Subcutaneous abdominal adipose tissue (tissue), 5 donors: ENCODE results near the gene NPDC1.

Experiments used
- H3K27ac ChIP-seq: one replicate; pipeline ENCODE4 v1.7.0; 2013; ENCODE audit warnings: low read depth, mild to moderate bottlenecking, inconsistent platforms, low read length, moderate library complexity
- H3K27me3 ChIP-seq, 5 donors: one replicate each; pipeline ENCODE4 v1.7.0; 2013; ENCODE audit warnings: low read length in 5 of 5, inconsistent platforms in 1 of 5; ENCODE audit not compliant: control insufficient read depth in 5 of 5, insufficient read depth in 4 of 5
- H3K36me3 ChIP-seq, 5 donors: one replicate each; pipeline ENCODE4 v1.7.0; 2013; ENCODE audit warnings: low read length in 5 of 5; ENCODE audit not compliant: control insufficient read depth in 5 of 5, insufficient read depth in 5 of 5
- H3K4me1 ChIP-seq, 5 donors: one replicate each; pipeline ENCODE4 v1.7.0; 2013; ENCODE audit warnings: low read length in 5 of 5, mild to moderate bottlenecking in 3 of 5, moderate library complexity in 1 of 5; ENCODE audit not compliant: control insufficient read depth in 5 of 5, insufficient read depth in 5 of 5
- H3K4me3 ChIP-seq, 5 donors: one replicate each; pipeline ENCODE4 v1.7.0; 2013; ENCODE audit warnings: low read length in 5 of 5, low read depth in 1 of 5
- H3K9ac ChIP-seq, 5 donors: one replicate each; pipeline ENCODE4 v1.7.0; 2013; ENCODE audit warnings: low read length in 5 of 5, mild to moderate bottlenecking in 4 of 5, moderate library complexity in 3 of 5
- H3K9me3 ChIP-seq, 5 donors: one replicate each; pipeline ENCODE4 v1.7.0; 2013; ENCODE audit warnings: low read length in 5 of 5; ENCODE audit not compliant: control insufficient read depth in 5 of 5
- donor health status: healthy.
- donor health status: healthy.
- donor health status: healthy.
- donor health status: healthy.
- donor health status: healthy.

NPDC1 gene

GRCh38 chr9:137049544-137050449, 3.8 kb upstream of the NPDC1 start:
- peaks cover 56 to 78% (median 66%) of the 10 kb centered on the region in 5 donors for H3K27me3 ChIP-seq
- no peak overlapping the region for H3K9ac ChIP-seq
- H3K27ac ChIP-seq: no peak overlapping the region
- no peaks in the 10 kb centered on the region for H3K9me3 ChIP-seq
- H3K4me3 ChIP-seq: no peak overlapping the region
- H3K36me3 ChIP-seq: no peaks in the 10 kb centered on the region
- H3K4me1 ChIP-seq: peaks cover 3 to 40% (median 29%) of the 10 kb centered on the region in 5 donors

DNA sequence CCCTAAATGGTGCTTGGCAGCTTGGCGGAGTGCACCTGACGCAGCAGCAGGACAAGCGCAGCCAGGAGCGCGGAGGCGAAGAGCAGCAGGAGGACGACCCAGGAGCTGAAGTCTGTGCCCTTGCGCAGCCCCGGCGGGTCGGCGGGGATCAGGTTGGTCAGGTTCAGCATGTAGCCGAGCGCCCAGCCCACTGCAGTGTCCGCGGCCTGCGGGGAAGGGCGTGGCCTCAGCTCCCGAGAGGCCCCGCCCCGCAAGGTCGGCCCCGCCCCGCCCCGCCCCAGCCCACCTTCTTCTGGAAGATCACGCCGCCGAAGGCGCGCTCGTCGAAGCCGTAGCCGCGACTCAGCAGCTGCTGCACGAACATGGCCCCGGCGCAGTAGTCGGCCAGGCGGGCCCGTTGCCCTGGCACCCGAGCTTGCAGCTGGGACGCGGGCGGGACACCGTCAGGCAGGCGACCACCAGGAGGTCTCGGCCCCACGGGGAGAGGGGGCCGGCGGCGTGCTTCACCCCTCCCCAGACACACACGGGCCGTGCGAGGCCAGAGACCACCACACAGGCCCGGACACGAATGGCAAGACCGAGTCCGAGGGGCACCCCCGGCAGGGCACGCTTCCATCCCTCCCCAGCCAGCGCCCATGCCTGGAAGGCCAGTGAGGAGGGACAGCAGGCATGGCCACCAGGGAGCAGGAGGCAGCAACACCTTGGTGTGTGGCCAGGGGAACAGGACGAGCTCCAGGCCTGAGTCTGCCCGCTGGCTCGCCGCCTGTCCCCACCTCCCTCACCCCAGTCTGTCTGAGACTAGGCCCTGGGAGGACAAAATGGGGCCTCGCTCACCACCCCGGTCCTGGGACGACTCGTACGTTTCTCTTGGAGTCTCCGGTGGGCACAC, 2.9 kb upstream of the NPDC1 start:
- Histone ChIP-seq H3K27me3 (peaks cover 50 to 82% (median 65%) of the 10 kb centered on the region in 5 donors), H3K27ac (no peak overlapping the region), H3K4me1 (peaks cover 4 to 41% (median 30%) of the 10 kb centered on the region in 5 donors), H3K9ac (no peak overlapping the region), H3K4me3 (no peak overlapping the region), H3K9me3 (no peaks in the 10 kb centered on the region), H3K36me3 (no peaks in the 10 kb centered on the region)

- H3K9ac ChIP-seq: peak overlapping the region in 4 of 5 donors; percentile 26 to 78 (median 52)
- no peaks in the 10 kb centered on the region for H3K9me3 ChIP-seq
- H3K36me3 ChIP-seq: peaks cover 0 to 10% (median 0%) of the 10 kb centered on the region in 5 donors
- H3K4me3 ChIP-seq: peak overlapping the region; percentile 31 to 72 (median 69)
- H3K27me3 ChIP-seq: peaks cover 21 to 59% (median 36%) of the 10 kb centered on the region in 5 donors
- H3K4me1 ChIP-seq: peaks cover 4 to 53% (median 29%) of the 10 kb centered on the region in 5 donors
- H3K27ac ChIP-seq: no peak overlapping the region
These were observed 486 bp downstream of the NPDC1 start for GRCh38 chr9:137045294-137046087.

GRCh38 chr9:137044502-137045177, 1.3 kb downstream of the NPDC1 start:
- Histone ChIP-seq H3K4me3 (peak overlapping the region; percentile 31 to 71 (median 69)), H3K27ac (no peak overlapping the region), H3K36me3 (peaks cover 0 to 17% (median 3%) of the 10 kb centered on the region in 5 donors), H3K9ac (peak overlapping the region in 4 of 5 donors; percentile 26 to 78 (median 52)), H3K4me1 (peaks cover 4 to 55% (median 29%) of the 10 kb centered on the region in 5 donors), H3K27me3 (peaks cover 15 to 53% (median 29%) of the 10 kb centered on the region in 5 donors), H3K9me3 (no peaks in the 10 kb centered on the region)

DNA sequence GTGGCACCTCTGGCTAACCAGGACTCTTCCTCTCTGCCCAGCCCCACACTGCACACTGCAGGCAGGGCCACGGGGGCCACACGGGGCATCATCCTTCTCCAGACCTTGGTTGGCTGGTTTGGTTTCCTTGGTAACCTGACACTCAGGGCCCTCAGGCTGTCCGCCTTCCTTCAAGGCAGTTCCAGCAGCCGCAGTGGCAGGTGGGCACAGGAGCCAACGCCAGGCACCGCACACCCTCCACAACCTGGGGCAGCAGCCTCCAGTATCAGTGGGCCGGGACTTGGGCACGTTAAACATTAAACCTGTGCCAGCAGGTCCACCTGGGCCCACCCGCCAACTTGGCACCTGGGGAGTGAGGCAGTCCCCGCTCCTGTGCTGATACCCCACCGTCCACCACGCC, 1.9 kb downstream of the NPDC1 start:
- Histone ChIP-seq H3K4me1 (peaks cover 4 to 55% (median 29%) of the 10 kb centered on the region in 5 donors), H3K36me3 (peaks cover 0 to 23% (median 9%) of the 10 kb centered on the region in 5 donors), H3K4me3 (peak overlapping the region in 2 of 5 donors; percentile 71), H3K9ac (peak overlapping the region in 3 of 5 donors; percentile 6 to 78 (median 60)), H3K27ac (no peak overlapping the region), H3K27me3 (peaks cover 12 to 47% (median 23%) of the 10 kb centered on the region in 5 donors), H3K9me3 (no peaks in the 10 kb centered on the region)

DNA sequence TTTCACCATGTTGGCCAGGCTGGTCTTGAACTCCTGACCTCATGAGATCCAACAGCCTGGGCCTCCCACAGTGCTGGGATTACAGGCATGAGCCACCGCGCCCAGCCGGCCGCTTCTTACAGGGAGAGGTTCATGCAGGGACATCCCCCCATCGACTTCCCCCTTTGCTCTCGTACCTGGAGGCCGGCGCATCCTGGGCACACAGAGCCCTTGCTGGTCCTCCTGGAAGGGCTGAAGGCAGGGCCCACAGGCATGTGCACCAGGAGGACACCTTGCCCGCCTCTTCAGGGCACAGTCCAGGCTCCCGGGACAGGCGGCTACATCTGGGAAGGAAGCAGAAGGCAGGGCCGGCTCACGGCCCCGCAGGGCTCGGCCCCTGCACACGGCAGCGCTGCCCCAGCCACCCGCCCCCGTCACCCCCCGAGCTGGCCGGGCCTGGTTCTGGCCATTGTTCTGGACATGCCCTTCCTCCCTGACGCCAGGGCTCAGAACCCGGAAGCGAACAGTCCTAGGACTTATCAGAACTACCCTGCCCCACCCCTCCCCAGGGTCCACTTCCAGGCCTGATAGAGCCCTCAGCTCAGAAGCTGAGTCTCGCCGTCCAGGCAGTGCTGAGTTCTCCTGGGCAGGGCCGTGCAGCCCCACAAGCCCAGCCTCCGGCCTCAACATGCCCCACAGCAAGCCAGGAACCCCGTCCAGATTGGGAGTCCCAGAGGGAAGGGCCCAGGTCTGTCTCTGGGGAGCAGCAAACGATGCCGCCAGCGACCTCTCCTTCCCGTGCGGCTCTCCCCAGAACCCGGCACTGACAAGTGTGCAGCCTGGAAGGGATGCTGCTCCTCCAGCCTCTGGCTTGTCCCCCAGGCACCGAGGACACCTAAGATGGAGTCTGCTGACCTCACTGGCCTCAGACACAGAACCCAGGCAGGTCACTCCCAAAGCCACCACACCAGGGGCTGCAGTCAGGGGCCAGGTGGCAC, 2.9 kb downstream of the NPDC1 start:
- Histone ChIP-seq H3K4me3 (peak overlapping the region in 3 of 5 donors; percentile 22 to 71 (median 71)), H3K36me3 (peaks cover 0 to 28% (median 14%) of the 10 kb centered on the region in 5 donors), H3K9ac (peak overlapping the region in 2 of 5 donors; percentile 6 to 33), H3K9me3 (no peaks in the 10 kb centered on the region), H3K27me3 (peaks cover 9 to 40% (median 18%) of the 10 kb centered on the region in 5 donors), H3K27ac (no peak overlapping the region), H3K4me1 (peaks cover 4 to 55% (median 29%) of the 10 kb centered on the region in 5 donors)

DNA sequence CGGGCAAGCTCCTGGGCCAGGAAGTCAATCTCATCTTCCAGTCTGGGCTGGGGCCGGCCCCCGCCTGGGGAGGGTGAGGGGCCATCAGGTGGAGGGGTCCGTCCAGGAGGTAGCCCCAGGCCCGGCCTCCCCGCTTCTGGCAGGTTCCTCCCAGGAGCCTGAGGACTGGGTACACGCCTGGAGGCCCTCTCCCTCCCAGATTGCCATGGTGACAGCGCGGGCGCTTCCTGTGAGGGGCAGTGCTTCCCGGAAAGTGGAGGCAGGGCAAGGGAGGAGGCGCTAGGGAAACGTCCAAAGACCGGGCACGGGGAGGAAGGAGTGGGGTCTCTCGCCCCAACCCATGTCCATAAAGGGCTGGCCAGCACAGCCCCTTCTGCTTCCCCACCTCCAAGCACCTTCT, 4.9 kb downstream of the NPDC1 start:
- H3K36me3 ChIP-seq: peaks cover 0 to 37% (median 14%) of the 10 kb centered on the region in 5 donors
- H3K27me3 ChIP-seq: peaks cover 4 to 26% (median 9%) of the 10 kb centered on the region in 5 donors
- no peak overlapping the region for H3K27ac ChIP-seq
- peak overlapping the region in 1 of 5 donors; percentile 23 for H3K9ac ChIP-seq
- no peaks in the 10 kb centered on the region for H3K9me3 ChIP-seq
- peaks cover 4 to 49% (median 24%) of the 10 kb centered on the region in 5 donors for H3K4me1 ChIP-seq
- H3K4me3 ChIP-seq: no peak overlapping the region

GRCh38 chr9:137040568-137040967, 5.4 kb downstream of the NPDC1 start:
- Histone ChIP-seq H3K36me3 (peaks cover 0 to 37% (median 14%) of the 10 kb centered on the region in 5 donors), H3K9me3 (no peaks in the 10 kb centered on the region), H3K9ac (no peak overlapping the region), H3K4me1 (peaks cover 4 to 45% (median 22%) of the 10 kb centered on the region in 5 donors), H3K4me3 (no peak overlapping the region), H3K27ac (no peak overlapping the region), H3K27me3 (peaks cover 4 to 24% (median 9%) of the 10 kb centered on the region in 5 donors)
